RKO (cell line): ENCODE measurements around the gene KDM2B.
"Not testable (repeated sequence)": the region's sequence is repeated elsewhere in the genome, so short reads cannot be mapped to it uniquely, and the experiment has no call there.

ENCODE experiments used
- DNase-seq: peaks from one replicate; pipeline ENCODE4 v3.0.0-alpha.2; 2016; ENCODE audit warnings: low spot score

Gene KDM2B

GRCh38 chr12:121584885-121585284, 4.1 kb upstream of the KDM2B start:
- not testable (repeated sequence) for DNase-seq

- DNase-seq: not testable (repeated sequence)
Observed at GRCh38 chr12:121583334-121583661, 2.5 kb upstream of the KDM2B start.

GRCh38 chr12:121582583-121583333, 1.9 kb upstream of the KDM2B start:
- DNase-seq: no peak

GRCh38 chr12:121581686-121582429, 1.0 kb upstream of the KDM2B start:
- no peak for DNase-seq

- peak; percentile 70 for DNase-seq
Observed at GRCh38 chr12:121579981-121580868, 598 bp downstream of the KDM2B start.

- peak; percentile 50 for DNase-seq
Observed at GRCh38 chr12:121579190-121579791, 1.5 kb downstream of the KDM2B start.

- DNase-seq: no peak
Observed at GRCh38 chr12:121578230-121579189, 2.3 kb downstream of the KDM2B start.

- no peak for DNase-seq
Observed at GRCh38 chr12:121577443-121578180, 3.2 kb downstream of the KDM2B start.

- DNase-seq: peak; percentile 47
Observed at GRCh38 chr12:121576851-121577391, 3.9 kb downstream of the KDM2B start.

GRCh38 chr12:121575952-121576625, 4.7 kb downstream of the KDM2B start:
- no peak for DNase-seq

- no peak for DNase-seq
Observed at GRCh38 chr12:121575051-121575450, 5.8 kb downstream of the KDM2B start.

GRCh38 chr12:121574025-121574424, 6.8 kb downstream of the KDM2B start:
- DNase-seq: no peak

- DNase-seq: no peak
Observed at GRCh38 chr12:121571920-121572319, 8.9 kb downstream of the KDM2B start.

GRCh38 chr12:121570467-121571283, 10.1 kb downstream of the KDM2B start:
- no peak for DNase-seq

- DNase-seq: no peak
Observed at GRCh38 chr12:121568971-121569751, 11.7 kb downstream of the KDM2B start.

- DNase-seq: no peak
Observed at GRCh38 chr12:121568518-121568917, 12.3 kb downstream of the KDM2B start.

- DNase-seq: no peak
Observed at GRCh38 chr12:121565076-121565475, 15.7 kb downstream of the KDM2B start.

- no peak for DNase-seq
Observed at GRCh38 chr12:121562488-121562887, 18.3 kb downstream of the KDM2B start.
